ENCODE data around the gene SLX9.

Gene SLX9

GRCh38 chr21:44939532-44940115, at the start of gene SLX9:
Gene SLX9, plus strand, starts transcription at chr21:44940029. Its CDS starts 29 bp downstream, at chr21:44940058.
- no peaks in the 10 kb centered on the region for H3K9me3 Mint-ChIP-seq
- DNase-seq (ENCODE audit: low spot score in 2 of 2) (peak; percentile 77 to 89), ATAC-seq (peak; percentile 93)

GRCh38 chr21:44890338-44890931, 49.4 kb upstream of the SLX9 start:
- Mint-ChIP-seq H3K4me1 (peaks cover 39% of the 10 kb centered on the region), H3K27ac (peak overlapping the region; percentile 79), H3K4me3 (no peak overlapping the region), H3K36me3 (peaks cover 99% of the 10 kb centered on the region), H3K9me3 (no peaks in the 10 kb centered on the region)
- no peak for ATAC-seq
- no peak for DNase-seq (ENCODE audit: low spot score in 2 of 2)

More at GRCh38 chr21:44939532-44940115, at the start of gene SLX9:
- peaks cover 33% of the 10 kb centered on the region for H3K36me3 Mint-ChIP-seq
- H3K4me1 Mint-ChIP-seq = peaks cover 50% of the 10 kb centered on the region
- peak within 1 kb of the TSS; percentile 66 for H3K27ac Mint-ChIP-seq
- H3K4me3 Mint-ChIP-seq = peak within 1 kb of the TSS; percentile 84

- H3K36me3 Mint-ChIP-seq = peaks cover 99% of the 10 kb centered on the region
- no peak overlapping the region for H3K4me3 Mint-ChIP-seq
- DNase-seq (ENCODE audit: low spot score in 2 of 2) = no peak
- no peak for ATAC-seq
- H3K27ac Mint-ChIP-seq = peak overlapping the region; percentile 79
- H3K4me1 Mint-ChIP-seq = peaks cover 39% of the 10 kb centered on the region
- H3K9me3 Mint-ChIP-seq = no peaks in the 10 kb centered on the region
These were observed 48.8 kb upstream of the SLX9 start for GRCh38 chr21:44890961-44891541.

- H3K4me1 Mint-ChIP-seq = peaks cover 37% of the 10 kb centered on the region
- peaks cover 98% of the 10 kb centered on the region for H3K36me3 Mint-ChIP-seq
- no peaks in the 10 kb centered on the region for H3K9me3 Mint-ChIP-seq
- no peak for DNase-seq (ENCODE audit: low spot score in 2 of 2)
- H3K27ac Mint-ChIP-seq = peak overlapping the region; percentile 79
- no peak overlapping the region for H3K4me3 Mint-ChIP-seq
- ATAC-seq = no peak
These were observed 48.2 kb upstream of the SLX9 start for GRCh38 chr21:44891631-44892031.

GRCh38 chr21:44892095-44892494, 47.7 kb upstream of the SLX9 start:
- peaks cover 33% of the 10 kb centered on the region for H3K4me1 Mint-ChIP-seq
- H3K27ac Mint-ChIP-seq = peak overlapping the region; percentile 74
- H3K36me3 Mint-ChIP-seq = peaks cover 98% of the 10 kb centered on the region
- no peaks in the 10 kb centered on the region for H3K9me3 Mint-ChIP-seq
- no peak overlapping the region for H3K4me3 Mint-ChIP-seq
- DNase-seq (ENCODE audit: low spot score in 2 of 2) (no peak), ATAC-seq (no peak)

- H3K27ac Mint-ChIP-seq = peak overlapping the region; percentile 74
- peaks cover 27% of the 10 kb centered on the region for H3K4me1 Mint-ChIP-seq
- ATAC-seq (peak; percentile 80), DNase-seq (ENCODE audit: low spot score in 2 of 2) (peak; percentile 75 to 88)
- no peak overlapping the region for H3K4me3 Mint-ChIP-seq
- no peaks in the 10 kb centered on the region for H3K9me3 Mint-ChIP-seq
- H3K36me3 Mint-ChIP-seq = peaks cover 98% of the 10 kb centered on the region
These were observed 47.1 kb upstream of the SLX9 start for GRCh38 chr21:44892536-44893277.

GRCh38 chr21:44893278-44893556, 46.6 kb upstream of the SLX9 start:
- DNase-seq (ENCODE audit: low spot score in 2 of 2) = no peak
- ATAC-seq = no peak
- H3K4me3 Mint-ChIP-seq = no peak overlapping the region
- no peaks in the 10 kb centered on the region for H3K9me3 Mint-ChIP-seq
- H3K27ac Mint-ChIP-seq = peak overlapping the region; percentile 74
- H3K4me1 Mint-ChIP-seq = peaks cover 26% of the 10 kb centered on the region
- peaks cover 98% of the 10 kb centered on the region for H3K36me3 Mint-ChIP-seq

- DNase-seq (ENCODE audit: low spot score in 2 of 2) (no peak), ATAC-seq (no peak)
- Mint-ChIP-seq H3K4me3 (no peak overlapping the region), H3K9me3 (no peaks in the 10 kb centered on the region), H3K27ac (peak overlapping the region; percentile 74), H3K36me3 (peaks cover 98% of the 10 kb centered on the region), H3K4me1 (peaks cover 26% of the 10 kb centered on the region)
These were observed 45.7 kb upstream of the SLX9 start for GRCh38 chr21:44893948-44894656.

GRCh38 chr21:44894687-44895302, 45.0 kb upstream of the SLX9 start:
- Mint-ChIP-seq H3K4me1 (peaks cover 24% of the 10 kb centered on the region), H3K4me3 (no peak overlapping the region), H3K36me3 (peaks cover 98% of the 10 kb centered on the region), H3K27ac (peak overlapping the region; percentile 74), H3K9me3 (no peaks in the 10 kb centered on the region)
- DNase-seq (ENCODE audit: low spot score in 2 of 2) (no peak), ATAC-seq (no peak)

GRCh38 chr21:44895859-44896258, 44.0 kb upstream of the SLX9 start:
- Mint-ChIP-seq H3K4me1 (peaks cover 24% of the 10 kb centered on the region), H3K9me3 (no peaks in the 10 kb centered on the region), H3K4me3 (no peak overlapping the region), H3K27ac (peak overlapping the region; percentile 43), H3K36me3 (peaks cover 98% of the 10 kb centered on the region)
- DNase-seq (ENCODE audit: low spot score in 2 of 2) = no peak
- ATAC-seq = no peak

- no peak for ATAC-seq
- Mint-ChIP-seq H3K4me3 (no peak overlapping the region), H3K9me3 (no peaks in the 10 kb centered on the region), H3K4me1 (peaks cover 23% of the 10 kb centered on the region), H3K27ac (peak overlapping the region; percentile 43), H3K36me3 (peaks cover 98% of the 10 kb centered on the region)
- DNase-seq (ENCODE audit: low spot score in 2 of 2) = no peak
These were observed 43.1 kb upstream of the SLX9 start for GRCh38 chr21:44896561-44897286.

GRCh38 chr21:44897326-44898010, 42.4 kb upstream of the SLX9 start:
- Mint-ChIP-seq H3K27ac (peak overlapping the region; percentile 43), H3K36me3 (peaks cover 98% of the 10 kb centered on the region), H3K4me1 (peaks cover 23% of the 10 kb centered on the region), H3K9me3 (no peaks in the 10 kb centered on the region), H3K4me3 (no peak overlapping the region)
- DNase-seq (ENCODE audit: low spot score in 2 of 2) (no peak), ATAC-seq (peak; percentile 45)

GRCh38 chr21:44898011-44898488, 41.8 kb upstream of the SLX9 start:
- no peaks in the 10 kb centered on the region for H3K9me3 Mint-ChIP-seq
- no peak for DNase-seq (ENCODE audit: low spot score in 2 of 2)
- ATAC-seq = no peak
- no peak overlapping the region for H3K4me3 Mint-ChIP-seq
- H3K27ac Mint-ChIP-seq = peak overlapping the region; percentile 43
- H3K36me3 Mint-ChIP-seq = peaks cover 98% of the 10 kb centered on the region
- peaks cover 18% of the 10 kb centered on the region for H3K4me1 Mint-ChIP-seq

Measured in stimulated activated effector memory CD8-positive, alpha-beta T cell treated with anti-CD3 and anti-CD28 coated beads, Interleukin-12 subunit alpha, Interleukin-12 subunit beta, amount 100 ng/mL, for 72 hours (primary cell).